Duodenal mucosa (tissue), 2 donors: ENCODE data around the gene OLFML2A.
"Not testable (repeated sequence)": the region's sequence is repeated elsewhere in the genome, so short reads cannot be mapped to it uniquely, and the experiment has no call there.

Experiments used
- H3K27ac ChIP-seq: one replicate; pipeline ENCODE4 v1.7.0; 2013; ENCODE audit warnings: low read depth, low read length
- H3K27me3 ChIP-seq, 2 donors: one replicate each; pipeline ENCODE4 v1.7.0; 2013; ENCODE audit warnings: low read length in 2 of 2, control low read depth in 1 of 2; ENCODE audit not compliant: insufficient read depth in 2 of 2, control insufficient read depth in 1 of 2
- H3K36me3 ChIP-seq, 2 donors: one replicate each; pipeline ENCODE4 v1.7.0; 2013; ENCODE audit warnings: low read length in 2 of 2, control low read depth in 1 of 2; ENCODE audit not compliant: insufficient read depth in 2 of 2, control insufficient read depth in 1 of 2
- H3K4me1 ChIP-seq, 2 donors: one replicate each; pipeline ENCODE4 v1.7.0; 2013; ENCODE audit warnings: low read length in 2 of 2, control low read depth in 1 of 2; ENCODE audit not compliant: insufficient read depth in 2 of 2, control insufficient read depth in 1 of 2
- H3K4me3 ChIP-seq, 2 donors: one replicate each; pipeline ENCODE4 v1.7.0; 2013; ENCODE audit warnings: low read length in 2 of 2, low read depth in 1 of 2
- H3K9ac ChIP-seq, 2 donors: one replicate each; pipeline ENCODE4 v1.7.0; 2013; ENCODE audit warnings: low read length in 2 of 2, low read depth in 1 of 2
- H3K9me3 ChIP-seq, 2 donors: one replicate each; pipeline ENCODE4 v1.7.0; 2013; ENCODE audit warnings: low read length in 2 of 2, control low read depth in 1 of 2; ENCODE audit not compliant: control insufficient read depth in 1 of 2

Gene OLFML2A

DNA sequence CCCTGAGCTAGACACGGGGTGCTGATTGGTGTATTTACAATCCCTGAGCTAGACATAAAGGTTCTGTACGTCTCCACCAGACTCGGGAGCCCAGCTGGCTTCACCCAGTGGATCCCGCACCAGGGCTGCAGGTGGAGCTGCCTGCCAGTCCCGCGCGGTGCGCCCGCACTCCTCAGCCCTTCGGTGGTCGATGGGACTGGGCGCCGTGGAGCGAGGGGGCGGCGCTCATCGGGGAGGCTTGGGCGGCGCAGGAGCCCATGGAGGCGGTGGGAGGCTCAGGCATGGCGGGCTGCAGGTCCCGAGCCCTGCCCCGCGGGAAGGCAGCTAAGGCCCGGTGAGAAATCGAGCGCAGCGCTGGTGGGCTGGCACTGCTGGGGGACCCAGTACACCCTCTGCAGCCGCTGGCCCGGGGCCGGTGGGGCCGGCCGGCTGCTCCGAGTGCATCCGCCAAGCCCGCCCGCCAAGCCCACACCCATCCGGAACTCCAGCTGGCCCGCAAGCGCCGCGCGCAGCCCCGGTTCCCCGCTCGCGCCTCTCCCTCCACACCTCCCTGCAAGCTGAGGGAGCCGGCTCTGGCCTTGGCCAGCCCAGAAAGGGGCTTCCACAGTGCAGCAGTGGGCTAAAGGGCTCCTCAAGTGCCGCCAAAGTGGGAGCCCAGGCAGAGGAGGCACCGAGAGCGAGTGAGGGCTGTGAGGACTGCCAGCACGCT, 61.8 kb downstream of the OLFML2A start:
- H3K36me3 ChIP-seq, H3K9me3 ChIP-seq, H3K4me3 ChIP-seq, H3K9ac ChIP-seq, H3K27ac ChIP-seq, H3K27me3 ChIP-seq: not testable (repeated sequence)
- peaks cover 14 to 18% of the 10 kb centered on the region in 2 donors for H3K4me1 ChIP-seq

DNA sequence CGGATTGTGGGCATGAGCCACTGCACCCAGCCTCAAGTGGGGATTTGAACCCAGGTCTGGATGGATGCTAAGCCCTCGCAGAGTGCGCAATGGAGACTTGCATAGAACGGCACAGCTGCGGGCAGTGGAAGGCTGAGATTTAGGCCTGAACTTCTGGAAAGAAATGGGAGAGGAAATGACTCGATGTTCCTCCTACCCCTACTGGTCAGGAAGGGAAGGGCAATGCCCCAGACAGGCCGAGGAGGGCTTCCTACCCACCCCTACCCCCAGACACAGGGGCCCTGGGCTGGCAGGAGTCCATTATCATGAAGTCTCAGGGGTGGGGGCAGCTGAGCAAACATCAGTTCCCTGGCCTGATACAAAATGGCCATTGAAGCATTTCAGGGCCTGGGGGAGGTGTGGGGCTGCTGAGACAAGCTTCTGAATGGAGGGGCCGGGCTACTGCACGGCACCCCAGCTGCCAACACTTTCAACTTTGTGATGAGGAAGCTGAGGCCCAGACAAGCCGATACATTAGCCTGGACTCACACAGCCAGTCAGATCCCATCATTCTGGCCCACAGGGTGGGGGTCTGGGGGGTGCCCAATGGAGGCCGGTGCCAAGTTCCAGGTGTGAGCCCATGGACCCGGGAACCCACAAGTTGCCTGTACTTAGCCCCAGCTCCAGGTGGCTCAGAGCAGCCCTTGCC, 62.8 kb downstream of the OLFML2A start:
- H3K27ac ChIP-seq, result no peak overlapping the region
- no peak overlapping the region for H3K9ac ChIP-seq
- no peaks in the 10 kb centered on the region for H3K9me3 ChIP-seq
- H3K4me3 ChIP-seq, result no peak overlapping the region
- H3K36me3 ChIP-seq, result no peaks in the 10 kb centered on the region
- no peaks in the 10 kb centered on the region for H3K27me3 ChIP-seq
- peaks cover 9 to 13% of the 10 kb centered on the region in 2 donors for H3K4me1 ChIP-seq

DNA sequence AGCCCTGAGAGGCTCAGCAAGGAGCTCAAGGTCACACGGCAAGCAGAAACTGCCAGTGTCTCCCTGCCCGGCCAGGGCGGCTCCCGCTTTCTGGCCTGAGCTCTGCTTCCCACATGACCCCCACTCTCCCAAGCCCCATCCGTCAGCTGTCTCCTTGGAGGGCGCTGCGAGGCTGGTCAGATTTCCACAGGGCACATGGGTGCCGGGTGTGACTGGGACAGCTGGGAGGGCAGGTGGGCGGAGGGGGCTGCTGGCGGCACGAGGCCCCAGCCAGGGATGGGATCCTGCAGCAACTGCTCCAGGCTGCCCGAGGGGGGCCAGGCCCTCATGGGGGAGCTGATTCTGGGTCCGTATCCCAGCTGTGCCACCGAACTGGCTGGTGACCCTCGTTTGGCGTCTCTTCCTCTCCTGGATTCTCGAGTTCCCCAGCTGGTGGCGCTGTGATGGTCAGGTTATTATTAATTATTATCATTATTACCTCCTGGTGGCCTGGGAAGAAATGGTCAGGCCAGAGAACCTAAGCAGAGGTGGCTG, 63.4 kb downstream of the OLFML2A start:
- no peaks in the 10 kb centered on the region for H3K27me3 ChIP-seq
- no peak overlapping the region for H3K27ac ChIP-seq
- no peak overlapping the region for H3K9ac ChIP-seq
- no peaks in the 10 kb centered on the region for H3K9me3 ChIP-seq
- no peaks in the 10 kb centered on the region for H3K36me3 ChIP-seq
- H3K4me1 ChIP-seq, result peaks cover 3 to 6% of the 10 kb centered on the region in 2 donors
- no peak overlapping the region for H3K4me3 ChIP-seq

DNA sequence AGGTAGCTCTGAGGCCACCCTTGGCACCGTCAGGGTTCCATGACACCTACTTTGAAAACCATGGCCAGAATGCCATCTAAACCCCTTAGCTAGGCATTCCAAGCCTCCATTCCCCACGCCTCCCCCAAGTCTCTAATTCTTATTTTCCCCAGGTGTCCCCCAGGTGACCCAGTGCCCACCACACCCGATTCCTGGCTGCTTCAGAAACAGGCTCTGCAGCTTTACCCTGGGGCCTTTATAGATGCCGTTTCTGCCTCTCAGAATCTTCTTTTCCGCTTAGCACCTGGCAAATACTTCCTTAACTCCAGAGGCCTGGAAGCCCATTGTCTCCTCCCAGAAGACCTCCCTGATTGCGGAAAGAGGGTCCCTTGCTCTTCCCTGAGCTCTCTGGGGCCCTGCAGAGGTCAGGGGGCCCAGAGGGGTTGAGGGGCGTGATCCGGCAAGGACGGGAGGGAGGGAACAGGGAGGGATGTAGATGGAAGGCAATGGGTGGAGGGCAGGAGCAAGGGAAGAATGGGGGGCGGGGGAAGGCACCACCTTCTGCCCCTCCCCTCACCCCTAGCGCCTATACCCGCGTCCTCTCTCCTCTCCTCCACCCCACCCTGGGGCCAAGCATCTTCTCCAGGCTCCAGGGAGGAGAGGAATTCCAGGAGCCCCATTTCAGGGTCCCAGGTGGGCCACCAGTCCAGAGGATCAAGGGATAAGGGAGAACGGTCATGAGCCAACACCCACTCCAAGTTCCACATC, 64.3 kb downstream of the OLFML2A start:
- Histone ChIP-seq H3K36me3 (no peaks in the 10 kb centered on the region), H3K27me3 (no peaks in the 10 kb centered on the region), H3K4me1 (peaks cover 0 to 5% of the 10 kb centered on the region in 2 donors), H3K9me3 (no peaks in the 10 kb centered on the region), H3K9ac (no peak overlapping the region), H3K4me3 (no peak overlapping the region), H3K27ac (no peak overlapping the region)

DNA sequence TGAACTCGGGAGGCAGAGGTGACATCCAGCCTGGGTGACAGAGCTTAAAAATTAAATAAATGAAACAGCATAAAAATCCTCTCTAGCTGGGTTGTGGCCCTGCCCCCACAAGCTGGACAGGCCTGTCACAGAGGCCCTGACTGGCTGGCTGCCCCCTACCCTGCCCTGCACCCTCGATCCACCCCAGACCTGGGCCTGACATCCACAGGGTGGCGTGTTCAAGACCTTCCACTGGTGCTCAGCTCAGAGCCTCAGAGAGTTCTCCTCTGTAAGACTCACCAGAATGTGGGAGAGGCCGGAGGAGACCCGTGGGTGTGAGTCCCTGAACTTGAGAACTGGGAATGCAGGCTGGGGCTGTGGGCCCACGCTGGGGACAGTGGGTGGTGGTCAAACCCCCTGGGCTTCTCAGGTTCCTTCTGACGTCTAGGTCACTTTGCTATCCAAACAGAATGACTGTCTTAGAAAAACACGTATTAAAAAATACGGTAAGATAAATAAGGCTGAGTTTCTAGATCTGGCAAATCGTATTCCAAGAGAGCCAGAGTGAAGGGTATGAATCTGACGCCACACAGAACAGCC, 66.6 kb downstream of the OLFML2A start:
- H3K27me3 ChIP-seq, result no peaks in the 10 kb centered on the region
- H3K4me3 ChIP-seq, result no peak overlapping the region
- peaks cover 0 to 5% of the 10 kb centered on the region in 2 donors for H3K4me1 ChIP-seq
- H3K36me3 ChIP-seq, result no peaks in the 10 kb centered on the region
- H3K9ac ChIP-seq, result no peak overlapping the region
- no peaks in the 10 kb centered on the region for H3K9me3 ChIP-seq
- no peak overlapping the region for H3K27ac ChIP-seq

DNA sequence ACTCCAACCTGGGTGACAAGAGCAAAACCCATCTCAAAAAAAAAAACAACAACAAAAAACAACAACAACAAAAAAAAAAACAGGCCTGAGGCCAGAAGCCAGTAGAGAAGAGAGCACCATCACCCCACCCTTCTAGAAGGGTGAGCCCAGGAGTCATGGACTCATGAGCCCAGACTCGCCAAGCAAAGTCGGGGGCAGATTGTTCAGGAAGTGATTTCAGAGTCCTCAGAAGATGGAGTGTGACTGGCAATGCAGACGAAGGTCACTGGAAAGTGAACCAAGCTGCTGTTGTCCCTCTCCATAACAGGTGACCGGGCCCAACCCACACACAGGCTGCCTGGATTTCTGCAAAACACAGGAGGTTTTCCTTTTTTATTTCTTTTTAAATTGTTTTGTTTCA, 67.4 kb downstream of the OLFML2A start:
- Histone ChIP-seq H3K4me1 (peaks cover 0 to 5% of the 10 kb centered on the region in 2 donors), H3K27me3 (no peaks in the 10 kb centered on the region), H3K27ac (no peak overlapping the region), H3K9me3 (no peaks in the 10 kb centered on the region), H3K36me3 (no peaks in the 10 kb centered on the region), H3K9ac (no peak overlapping the region), H3K4me3 (no peak overlapping the region)

DNA sequence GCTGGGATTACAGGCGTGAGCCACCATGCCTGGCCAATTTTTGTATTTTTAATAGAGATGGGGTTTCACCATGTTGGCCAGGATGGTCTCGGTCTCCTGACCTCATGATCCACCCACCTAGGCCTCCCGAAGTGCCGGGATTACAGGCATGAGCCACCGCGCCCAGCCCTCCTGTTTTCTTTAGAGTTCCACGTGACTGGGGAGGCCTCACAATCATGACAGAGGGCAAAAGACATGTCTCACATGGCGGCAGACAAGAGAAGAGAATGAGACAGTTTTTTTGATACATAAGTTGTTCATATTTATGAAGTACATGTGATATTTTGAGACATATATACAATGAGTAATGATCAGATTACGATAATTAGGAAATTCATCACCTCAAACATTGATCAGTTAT, 69.5 kb downstream of the OLFML2A start:
- not testable (repeated sequence) for H3K27me3 ChIP-seq, H3K9me3 ChIP-seq, H3K4me3 ChIP-seq, H3K27ac ChIP-seq, H3K4me1 ChIP-seq, H3K9ac ChIP-seq, H3K36me3 ChIP-seq

DNA sequence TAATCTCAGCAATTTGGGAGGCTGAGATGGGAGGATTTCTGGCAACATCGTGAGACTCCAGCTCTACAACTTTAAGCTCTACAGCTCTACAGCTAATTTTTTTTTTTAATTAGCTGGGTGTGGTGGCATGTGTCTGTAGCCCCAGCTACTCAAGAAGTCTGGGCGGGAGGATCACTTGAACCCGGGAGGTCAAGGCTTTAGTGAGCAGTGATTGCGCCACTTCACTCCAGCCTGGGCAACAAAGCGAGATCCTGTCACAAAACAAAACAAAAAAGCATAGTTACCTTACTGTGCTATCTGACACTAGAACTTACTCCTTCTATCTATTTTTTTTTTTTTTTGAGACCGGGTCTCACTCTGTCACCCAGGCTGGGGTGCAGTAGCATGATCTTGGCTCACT, 70.0 kb downstream of the OLFML2A start:
- H3K4me1 ChIP-seq, result no peaks in the 10 kb centered on the region
- no peaks in the 10 kb centered on the region for H3K27me3 ChIP-seq
- no peak overlapping the region for H3K4me3 ChIP-seq
- H3K9ac ChIP-seq, result no peak overlapping the region
- H3K27ac ChIP-seq, result no peak overlapping the region
- no peaks in the 10 kb centered on the region for H3K9me3 ChIP-seq
- H3K36me3 ChIP-seq, result no peaks in the 10 kb centered on the region

DNA sequence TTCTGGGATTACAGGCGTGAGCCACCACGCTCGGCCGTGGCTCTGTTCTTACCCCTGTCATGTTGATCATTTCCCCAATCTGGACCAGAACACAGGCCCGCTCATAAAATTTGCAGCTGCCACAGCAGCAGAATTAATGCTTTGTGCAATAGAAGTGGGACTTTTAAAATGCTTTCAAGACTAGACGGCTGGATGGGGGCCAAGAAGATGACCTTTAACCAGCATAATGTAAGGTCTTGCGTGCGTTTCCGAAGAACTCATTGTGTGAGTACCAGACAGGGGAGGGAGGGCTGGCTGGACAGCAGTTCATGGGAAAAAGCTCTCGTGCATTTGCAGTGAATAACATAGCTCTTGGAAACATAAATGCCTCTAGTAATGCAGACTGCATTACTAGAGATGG, 72.9 kb downstream of the OLFML2A start:
- Histone ChIP-seq H3K27ac (no peak overlapping the region), H3K4me3 (no peak overlapping the region), H3K4me1 (peaks cover 8 to 14% of the 10 kb centered on the region in 2 donors), H3K36me3 (no peaks in the 10 kb centered on the region), H3K27me3 (no peaks in the 10 kb centered on the region), H3K9me3 (no peaks in the 10 kb centered on the region), H3K9ac (no peak overlapping the region)
